Measurements from ENCODE around the gene ST6GALNAC4. TPM values are rescaled to one million over a fixed set of nuclear protein-coding genes. Genes with fewer than 3 reads are reported as not detected.

The ST6GALNAC4 gene
- total RNA-seq, 1 donor: 33.7 TPM

DNA sequence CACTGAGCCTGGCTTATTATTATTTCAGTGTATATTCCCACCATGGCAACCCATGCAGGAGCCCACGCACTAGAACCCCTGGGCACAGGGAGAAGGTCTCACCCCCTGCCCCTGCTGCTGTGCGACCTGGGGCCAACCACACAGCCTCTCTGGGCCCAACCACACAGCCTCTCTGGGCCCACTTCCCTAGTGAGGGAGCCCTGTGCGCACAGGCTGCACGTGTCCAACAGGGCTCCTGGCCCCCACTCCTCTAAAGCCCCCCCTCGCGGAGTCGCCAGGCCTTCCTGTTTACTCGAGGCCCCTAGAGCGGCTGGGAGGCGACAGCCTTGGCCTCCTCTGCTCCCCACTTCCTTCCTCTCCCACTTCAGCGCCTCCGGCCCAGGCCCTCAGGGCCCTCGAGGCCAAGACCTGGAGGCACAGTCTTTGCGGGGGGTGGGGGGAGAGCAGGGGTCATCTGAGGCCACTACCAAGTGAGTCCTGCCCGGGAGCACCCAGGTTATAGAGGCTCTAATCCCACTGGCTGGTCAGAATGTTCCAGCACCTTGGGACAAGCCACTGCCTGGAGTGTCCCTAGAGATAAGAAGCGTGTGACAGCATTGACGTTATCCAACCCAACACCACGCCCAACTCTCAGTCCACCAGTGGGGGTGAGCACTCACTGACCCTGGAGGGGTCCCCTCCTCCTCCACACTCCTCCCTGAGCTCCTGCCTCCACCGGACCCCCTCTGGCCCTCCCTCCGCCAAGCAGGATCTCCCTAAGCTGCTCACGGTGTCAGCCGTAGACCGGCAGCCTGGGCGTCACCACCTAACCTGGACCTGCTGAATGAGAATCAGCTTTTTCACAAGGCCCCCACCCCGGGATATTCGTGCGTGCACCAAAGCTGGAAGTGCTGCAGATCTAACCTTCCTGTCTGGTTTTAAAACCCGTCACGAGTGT is 54.5 kb downstream of the ST6GALNAC4 start:
- H3K27me3 ChIP-seq (ENCODE audit: insufficient read depth, low read length): no peaks in the 10 kb centered on the region
- H3K27ac ChIP-seq (ENCODE audit: low read depth, low read length): no peak overlapping the region
- peak overlapping the region; percentile 20 for H2AFZ ChIP-seq (ENCODE audit: low read length)
- peaks cover under 1% of the 10 kb centered on the region for H3K36me3 ChIP-seq (ENCODE audit: insufficient read depth, low read length)
- peaks cover 14% of the 10 kb centered on the region for H3K4me1 ChIP-seq (ENCODE audit: insufficient read depth, low read length)
- H4K20me1 ChIP-seq (ENCODE audit: insufficient read depth, low read length): no peaks in the 10 kb centered on the region
- no peak overlapping the region for H3K4me3 ChIP-seq (ENCODE audit: insufficient read depth, low read length)
- peak; percentile 80 for DNase-seq (ENCODE audit: insufficient read length, low spot score, missing footprints)
- H3K79me2 ChIP-seq (ENCODE audit: insufficient read depth, low read length): no peaks in the 10 kb centered on the region
- H3K4me2 ChIP-seq (ENCODE audit: insufficient read depth, low read length): no peak overlapping the region
- TF ChIP-seq, protein P1, sequence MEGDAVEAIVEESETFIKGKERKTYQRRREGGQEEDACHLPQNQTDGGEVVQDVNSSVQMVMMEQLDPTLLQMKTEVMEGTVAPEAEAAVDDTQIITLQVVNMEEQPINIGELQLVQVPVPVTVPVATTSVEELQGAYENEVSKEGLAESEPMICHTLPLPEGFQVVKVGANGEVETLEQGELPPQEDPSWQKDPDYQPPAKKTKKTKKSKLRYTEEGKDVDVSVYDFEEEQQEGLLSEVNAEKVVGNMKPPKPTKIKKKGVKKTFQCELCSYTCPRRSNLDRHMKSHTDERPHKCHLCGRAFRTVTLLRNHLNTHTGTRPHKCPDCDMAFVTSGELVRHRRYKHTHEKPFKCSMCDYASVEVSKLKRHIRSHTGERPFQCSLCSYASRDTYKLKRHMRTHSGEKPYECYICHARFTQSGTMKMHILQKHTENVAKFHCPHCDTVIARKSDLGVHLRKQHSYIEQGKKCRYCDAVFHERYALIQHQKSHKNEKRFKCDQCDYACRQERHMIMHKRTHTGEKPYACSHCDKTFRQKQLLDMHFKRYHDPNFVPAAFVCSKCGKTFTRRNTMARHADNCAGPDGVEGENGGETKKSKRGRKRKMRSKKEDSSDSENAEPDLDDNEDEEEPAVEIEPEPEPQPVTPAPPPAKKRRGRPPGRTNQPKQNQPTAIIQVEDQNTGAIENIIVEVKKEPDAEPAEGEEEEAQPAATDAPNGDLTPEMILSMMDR (IDR thresholded peaks at IDR 0.05; ENCODE audit: extremely low read depth, low read depth, low read length): no peak
- no peaks in the 10 kb centered on the region for H3K9me3 ChIP-seq (ENCODE audit: low read depth, low read length)

GRCh38 chr9:127860779-127861178 is 56.1 kb downstream of the ST6GALNAC4 start:
- TF ChIP-seq, protein P1 (IDR thresholded peaks at IDR 0.05; ENCODE audit: extremely low read depth, low read depth, low read length): no peak

DNA sequence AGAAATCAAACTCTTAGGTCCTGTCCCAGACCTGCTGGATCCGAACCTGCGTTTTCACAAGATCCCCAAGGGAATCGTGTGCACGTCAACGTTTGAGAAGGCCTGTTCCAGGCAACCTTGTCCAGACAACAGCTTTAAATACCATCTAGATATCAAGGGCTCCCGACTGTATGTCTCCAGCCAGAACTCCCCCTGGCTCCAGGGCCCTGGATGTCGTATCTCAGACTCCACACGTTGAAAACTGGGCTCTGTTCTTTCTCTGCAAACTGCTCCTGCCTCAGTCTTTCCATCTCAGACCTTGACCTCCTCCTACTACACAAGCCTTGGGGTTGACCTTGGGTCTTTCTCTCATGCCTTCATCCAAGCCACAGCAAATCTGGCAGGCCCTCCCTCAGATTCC is 56.6 kb downstream of the ST6GALNAC4 start:
- Histone ChIP-seq H2AFZ (ENCODE audit: low read length) (no peak overlapping the region), H3K9me3 (ENCODE audit: low read depth, low read length) (no peaks in the 10 kb centered on the region), H4K20me1 (ENCODE audit: insufficient read depth, low read length) (no peaks in the 10 kb centered on the region), H3K36me3 (ENCODE audit: insufficient read depth, low read length) (no peaks in the 10 kb centered on the region), H3K79me2 (ENCODE audit: insufficient read depth, low read length) (no peaks in the 10 kb centered on the region), H3K27ac (ENCODE audit: low read depth, low read length) (no peak overlapping the region), H3K4me3 (ENCODE audit: insufficient read depth, low read length) (no peak overlapping the region), H3K4me1 (ENCODE audit: insufficient read depth, low read length) (peaks cover 14% of the 10 kb centered on the region), H3K27me3 (ENCODE audit: insufficient read depth, low read length) (no peaks in the 10 kb centered on the region), H3K4me2 (ENCODE audit: insufficient read depth, low read length) (no peak overlapping the region)
- DNase-seq (ENCODE audit: insufficient read length, low spot score, missing footprints): no peak
- TF ChIP-seq, protein P1 (IDR thresholded peaks at IDR 0.05; ENCODE audit: extremely low read depth, low read depth, low read length): no peak

More at GRCh38 chr9:127860779-127861178, 56.1 kb downstream of the ST6GALNAC4 start:
- peak; percentile 76 for DNase-seq (ENCODE audit: insufficient read length, low spot score, missing footprints)
- Histone ChIP-seq H3K4me1 (ENCODE audit: insufficient read depth, low read length) (peaks cover 14% of the 10 kb centered on the region), H3K79me2 (ENCODE audit: insufficient read depth, low read length) (no peaks in the 10 kb centered on the region), H3K4me2 (ENCODE audit: insufficient read depth, low read length) (no peak overlapping the region), H4K20me1 (ENCODE audit: insufficient read depth, low read length) (no peaks in the 10 kb centered on the region), H2AFZ (ENCODE audit: low read length) (no peak overlapping the region), H3K4me3 (ENCODE audit: insufficient read depth, low read length) (no peak overlapping the region), H3K27me3 (ENCODE audit: insufficient read depth, low read length) (no peaks in the 10 kb centered on the region), H3K9me3 (ENCODE audit: low read depth, low read length) (no peaks in the 10 kb centered on the region), H3K36me3 (ENCODE audit: insufficient read depth, low read length) (no peaks in the 10 kb centered on the region), H3K27ac (ENCODE audit: low read depth, low read length) (no peak overlapping the region)

DNA sequence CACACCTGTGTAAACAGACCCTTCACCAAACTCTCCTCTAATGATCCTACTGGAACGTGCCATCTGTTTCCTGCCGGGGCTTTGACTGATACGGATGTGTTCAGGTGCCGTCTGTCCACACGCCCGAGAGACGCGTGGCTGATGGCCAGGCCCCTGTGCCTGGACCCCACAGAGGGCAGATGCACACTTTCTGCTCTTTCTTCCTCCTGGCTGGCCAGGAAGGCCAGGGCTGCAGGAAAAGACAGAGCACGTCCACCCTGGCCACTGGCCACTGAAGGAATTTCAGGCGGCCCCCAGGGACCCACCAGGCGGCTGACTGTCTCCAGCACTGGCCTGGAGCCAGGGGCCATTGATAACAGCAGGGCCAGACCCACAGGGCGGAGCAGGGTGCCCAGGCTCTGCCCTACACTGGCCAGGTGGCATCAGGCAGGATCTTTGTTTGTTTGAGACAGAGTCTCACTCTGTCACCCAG is 58.8 kb downstream of the ST6GALNAC4 start:
- H3K4me3 ChIP-seq (ENCODE audit: insufficient read depth, low read length): no peak overlapping the region
- TF ChIP-seq, protein P1 (IDR thresholded peaks at IDR 0.05; ENCODE audit: extremely low read depth, low read depth, low read length): no peak
- peak overlapping the region; percentile 56 for H2AFZ ChIP-seq (ENCODE audit: low read length)
- H4K20me1 ChIP-seq (ENCODE audit: insufficient read depth, low read length): peaks cover 9% of the 10 kb centered on the region
- H3K27me3 ChIP-seq (ENCODE audit: insufficient read depth, low read length): no peaks in the 10 kb centered on the region
- no peak overlapping the region for H3K27ac ChIP-seq (ENCODE audit: low read depth, low read length)
- peaks cover 14% of the 10 kb centered on the region for H3K79me2 ChIP-seq (ENCODE audit: insufficient read depth, low read length)
- H3K9me3 ChIP-seq (ENCODE audit: low read depth, low read length): no peaks in the 10 kb centered on the region
- DNase-seq (ENCODE audit: insufficient read length, low spot score, missing footprints): peak; percentile 92
- H3K4me1 ChIP-seq (ENCODE audit: insufficient read depth, low read length): peaks cover 18% of the 10 kb centered on the region
- H3K36me3 ChIP-seq (ENCODE audit: insufficient read depth, low read length): no peaks in the 10 kb centered on the region
- no peak overlapping the region for H3K4me2 ChIP-seq (ENCODE audit: insufficient read depth, low read length)
